ENCODE results near the gene IFIH1. TPM values are rescaled to one million over a fixed set of nuclear protein-coding genes. Genes with fewer than 3 reads are reported as not detected.

The IFIH1 gene
- polyA plus RNA-seq, 1 of the 3 experiments (the other 2 are of a cell fraction): 1.0 TPM

DNA sequence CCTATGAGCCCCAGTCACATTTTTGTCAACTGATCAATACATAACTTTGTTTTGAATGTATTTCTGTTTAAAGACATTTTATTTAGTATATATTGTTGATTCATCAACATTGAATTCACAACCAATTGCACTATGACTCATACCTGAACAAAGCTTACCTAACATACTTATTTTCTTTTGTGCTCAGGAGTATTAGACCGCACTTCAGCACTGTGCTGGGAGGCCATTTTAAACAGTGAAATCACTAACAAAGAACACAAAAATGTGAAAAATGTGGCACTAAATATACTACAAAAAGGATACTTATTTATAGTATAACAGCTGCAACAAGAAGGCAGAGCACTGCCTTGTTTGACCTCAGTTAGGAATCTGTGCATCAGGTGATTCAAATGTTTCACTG is 12.4 kb upstream of the IFIH1 start:
- Histone ChIP-seq H4K20me1 (ENCODE audit: insufficient read depth) (no peaks in the 10 kb centered on the region), H3K9me2 (no peaks in the 10 kb centered on the region), H3K79me2 (ENCODE audit: insufficient read depth) (no peaks in the 10 kb centered on the region), H3K9me3 (no peaks in the 10 kb centered on the region), H2AFZ (ENCODE audit: low read depth) (no peak overlapping the region), H3K4me3 (ENCODE audit: low read depth in 2 of 2, low read length in 1 of 2) (no peak overlapping the region), H3K4me2 (no peak overlapping the region), H3K4me1 (ENCODE audit: control insufficient read depth in 1 of 2, insufficient read depth in 2 of 2, low read depth in 1 of 2, low read length in 1 of 2) (no peaks in the 10 kb centered on the region), H3K9ac (no peak overlapping the region), H3F3A (replicated peaks; ENCODE audit: insufficient read depth) (no peaks in the 10 kb centered on the region), H3K27me3 (ENCODE audit: insufficient read depth) (no peaks in the 10 kb centered on the region), H3K27ac (ENCODE audit: low read depth in 2 of 2, low read length in 1 of 2) (no peak overlapping the region), H3K36me3 (replicated peaks in 1 of 2; ENCODE audit: control insufficient read depth in 1 of 2, insufficient read depth in 2 of 2, low read length in 1 of 2) (no peaks in the 10 kb centered on the region)
- POLR2A ChIA-PET: no interaction called here
- TF ChIP-seq RCOR1 (IDR thresholded peaks at IDR 0.05; ENCODE audit: low read length) (no peak), FOXJ3 (CRISPR knock-in tag; IDR thresholded peaks at IDR 0.05) (no peak), NFIC (IDR thresholded peaks at IDR 0.05; ENCODE audit: borderline replicate concordance) (no peak), SMC3 (IDR thresholded peaks at IDR 0.05; ENCODE audit: low read depth, low read length) (no peak), RFX5 (IDR thresholded peaks at IDR 0.05; ENCODE audit: low read length) (no peak), FOXM1 (IDR thresholded peaks at IDR 0.05; ENCODE audit: low read depth) (no peak), RAD21 (IDR thresholded peaks at IDR 0.05; ENCODE audit: low read length) (no peak)
- TF ChIP-seq, protein P1, sequence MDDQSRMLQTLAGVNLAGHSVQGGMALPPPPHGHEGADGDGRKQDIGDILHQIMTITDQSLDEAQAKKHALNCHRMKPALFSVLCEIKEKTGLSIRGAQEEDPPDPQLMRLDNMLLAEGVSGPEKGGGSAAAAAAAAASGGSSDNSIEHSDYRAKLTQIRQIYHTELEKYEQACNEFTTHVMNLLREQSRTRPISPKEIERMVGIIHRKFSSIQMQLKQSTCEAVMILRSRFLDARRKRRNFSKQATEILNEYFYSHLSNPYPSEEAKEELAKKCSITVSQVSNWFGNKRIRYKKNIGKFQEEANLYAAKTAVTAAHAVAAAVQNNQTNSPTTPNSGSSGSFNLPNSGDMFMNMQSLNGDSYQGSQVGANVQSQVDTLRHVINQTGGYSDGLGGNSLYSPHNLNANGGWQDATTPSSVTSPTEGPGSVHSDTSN (IDR thresholded peaks at IDR 0.05): no peak
- TF ChIP-seq, protein P2, sequence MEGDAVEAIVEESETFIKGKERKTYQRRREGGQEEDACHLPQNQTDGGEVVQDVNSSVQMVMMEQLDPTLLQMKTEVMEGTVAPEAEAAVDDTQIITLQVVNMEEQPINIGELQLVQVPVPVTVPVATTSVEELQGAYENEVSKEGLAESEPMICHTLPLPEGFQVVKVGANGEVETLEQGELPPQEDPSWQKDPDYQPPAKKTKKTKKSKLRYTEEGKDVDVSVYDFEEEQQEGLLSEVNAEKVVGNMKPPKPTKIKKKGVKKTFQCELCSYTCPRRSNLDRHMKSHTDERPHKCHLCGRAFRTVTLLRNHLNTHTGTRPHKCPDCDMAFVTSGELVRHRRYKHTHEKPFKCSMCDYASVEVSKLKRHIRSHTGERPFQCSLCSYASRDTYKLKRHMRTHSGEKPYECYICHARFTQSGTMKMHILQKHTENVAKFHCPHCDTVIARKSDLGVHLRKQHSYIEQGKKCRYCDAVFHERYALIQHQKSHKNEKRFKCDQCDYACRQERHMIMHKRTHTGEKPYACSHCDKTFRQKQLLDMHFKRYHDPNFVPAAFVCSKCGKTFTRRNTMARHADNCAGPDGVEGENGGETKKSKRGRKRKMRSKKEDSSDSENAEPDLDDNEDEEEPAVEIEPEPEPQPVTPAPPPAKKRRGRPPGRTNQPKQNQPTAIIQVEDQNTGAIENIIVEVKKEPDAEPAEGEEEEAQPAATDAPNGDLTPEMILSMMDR (IDR thresholded peaks at IDR 0.05): no peak
- TF ChIP-seq, protein P3, sequence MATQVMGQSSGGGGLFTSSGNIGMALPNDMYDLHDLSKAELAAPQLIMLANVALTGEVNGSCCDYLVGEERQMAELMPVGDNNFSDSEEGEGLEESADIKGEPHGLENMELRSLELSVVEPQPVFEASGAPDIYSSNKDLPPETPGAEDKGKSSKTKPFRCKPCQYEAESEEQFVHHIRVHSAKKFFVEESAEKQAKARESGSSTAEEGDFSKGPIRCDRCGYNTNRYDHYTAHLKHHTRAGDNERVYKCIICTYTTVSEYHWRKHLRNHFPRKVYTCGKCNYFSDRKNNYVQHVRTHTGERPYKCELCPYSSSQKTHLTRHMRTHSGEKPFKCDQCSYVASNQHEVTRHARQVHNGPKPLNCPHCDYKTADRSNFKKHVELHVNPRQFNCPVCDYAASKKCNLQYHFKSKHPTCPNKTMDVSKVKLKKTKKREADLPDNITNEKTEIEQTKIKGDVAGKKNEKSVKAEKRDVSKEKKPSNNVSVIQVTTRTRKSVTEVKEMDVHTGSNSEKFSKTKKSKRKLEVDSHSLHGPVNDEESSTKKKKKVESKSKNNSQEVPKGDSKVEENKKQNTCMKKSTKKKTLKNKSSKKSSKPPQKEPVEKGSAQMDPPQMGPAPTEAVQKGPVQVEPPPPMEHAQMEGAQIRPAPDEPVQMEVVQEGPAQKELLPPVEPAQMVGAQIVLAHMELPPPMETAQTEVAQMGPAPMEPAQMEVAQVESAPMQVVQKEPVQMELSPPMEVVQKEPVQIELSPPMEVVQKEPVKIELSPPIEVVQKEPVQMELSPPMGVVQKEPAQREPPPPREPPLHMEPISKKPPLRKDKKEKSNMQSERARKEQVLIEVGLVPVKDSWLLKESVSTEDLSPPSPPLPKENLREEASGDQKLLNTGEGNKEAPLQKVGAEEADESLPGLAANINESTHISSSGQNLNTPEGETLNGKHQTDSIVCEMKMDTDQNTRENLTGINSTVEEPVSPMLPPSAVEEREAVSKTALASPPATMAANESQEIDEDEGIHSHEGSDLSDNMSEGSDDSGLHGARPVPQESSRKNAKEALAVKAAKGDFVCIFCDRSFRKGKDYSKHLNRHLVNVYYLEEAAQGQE (IDR thresholded peaks at IDR 0.05; ENCODE audit: low read depth, low read length): no peak
- TF ChIP-seq, protein P4, sequence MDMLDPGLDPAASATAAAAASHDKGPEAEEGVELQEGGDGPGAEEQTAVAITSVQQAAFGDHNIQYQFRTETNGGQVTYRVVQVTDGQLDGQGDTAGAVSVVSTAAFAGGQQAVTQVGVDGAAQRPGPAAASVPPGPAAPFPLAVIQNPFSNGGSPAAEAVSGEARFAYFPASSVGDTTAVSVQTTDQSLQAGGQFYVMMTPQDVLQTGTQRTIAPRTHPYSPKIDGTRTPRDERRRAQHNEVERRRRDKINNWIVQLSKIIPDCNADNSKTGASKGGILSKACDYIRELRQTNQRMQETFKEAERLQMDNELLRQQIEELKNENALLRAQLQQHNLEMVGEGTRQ (IDR thresholded peaks at IDR 0.05; ENCODE audit: borderline replicate concordance, low read depth, low read length): no peak
- TF ChIP-seq, protein P5, sequence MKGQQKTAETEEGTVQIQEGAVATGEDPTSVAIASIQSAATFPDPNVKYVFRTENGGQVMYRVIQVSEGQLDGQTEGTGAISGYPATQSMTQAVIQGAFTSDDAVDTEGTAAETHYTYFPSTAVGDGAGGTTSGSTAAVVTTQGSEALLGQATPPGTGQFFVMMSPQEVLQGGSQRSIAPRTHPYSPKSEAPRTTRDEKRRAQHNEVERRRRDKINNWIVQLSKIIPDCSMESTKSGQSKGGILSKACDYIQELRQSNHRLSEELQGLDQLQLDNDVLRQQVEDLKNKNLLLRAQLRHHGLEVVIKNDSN (IDR thresholded peaks at IDR 0.05; ENCODE audit: borderline replicate concordance, low read depth): no peak
- DNase-seq: no peak
- CTCF ChIA-PET: interaction anchor here (1.4 kb wide), 1 partner anchor 33 kb away, joined by 4 read pairs; no protein-coding TSS in a partner anchor
- WGBS (ENCODE audit: low lambda C conversion rate): 97% methylated on average over 1 of the region's 1 CpG

All from SK-N-SH (cell line).